KG1 (cell line): Measurements from ENCODE around the gene PROS1.
"Not testable (repeated sequence)": the region's sequence is repeated elsewhere in the genome, so short reads cannot be mapped to it uniquely, and the experiment has no call there.

Source experiments
- DNase-seq: peaks from one replicate; lab custom pipeline; 2025; lab: John Stamatoyannopoulos, UW

Gene PROS1

DNA sequence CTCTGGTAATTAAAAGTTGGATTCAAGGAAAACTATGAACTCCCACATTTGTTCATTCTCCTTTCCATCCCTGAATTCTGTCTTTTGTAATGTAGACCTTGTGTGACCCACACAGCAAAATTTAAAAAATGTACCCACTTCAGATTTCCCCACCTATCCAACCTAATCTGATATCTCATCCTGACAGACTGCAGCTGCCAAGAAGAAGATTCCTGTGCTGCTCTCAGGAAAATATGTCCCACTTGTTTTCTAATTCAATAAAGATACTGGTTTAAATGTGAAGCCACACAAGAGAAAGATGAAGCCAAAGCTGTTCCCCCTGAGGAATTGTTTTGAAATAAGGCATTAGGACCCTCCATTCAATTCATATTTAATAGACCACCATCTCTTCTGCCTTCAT is 100.3 kb downstream of the PROS1 start:
- not testable (repeated sequence) for DNase-seq

DNA sequence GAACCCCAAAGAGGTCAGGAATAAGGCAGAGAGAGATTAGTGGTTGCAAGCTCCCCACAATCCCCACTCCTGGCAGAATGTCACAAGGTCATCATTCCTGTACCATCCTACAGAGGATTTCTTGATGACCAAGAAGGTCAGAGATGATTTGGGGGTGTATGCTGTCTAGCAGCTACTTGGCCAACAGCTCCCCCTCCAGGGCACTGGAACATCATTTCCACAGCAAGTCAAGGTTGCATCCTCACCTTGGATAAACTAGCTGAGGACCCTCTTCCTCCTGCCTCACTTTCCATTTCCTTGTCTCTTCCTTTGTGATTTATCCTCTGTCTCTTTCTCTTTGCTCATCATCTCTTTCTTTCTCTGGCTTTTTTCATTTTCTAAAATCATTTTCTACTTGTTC is 106.3 kb downstream of the PROS1 start:
- DNase-seq = no peak

- no peak for DNase-seq
Measured at GRCh38 chr3:93861017-93861416, 112.7 kb downstream of the PROS1 start.

GRCh38 chr3:93855401-93855800 is 118.3 kb downstream of the PROS1 start:
- no peak for DNase-seq

- DNase-seq = not testable (repeated sequence)
Measured at GRCh38 chr3:93852228-93852627, 121.5 kb downstream of the PROS1 start.

DNA sequence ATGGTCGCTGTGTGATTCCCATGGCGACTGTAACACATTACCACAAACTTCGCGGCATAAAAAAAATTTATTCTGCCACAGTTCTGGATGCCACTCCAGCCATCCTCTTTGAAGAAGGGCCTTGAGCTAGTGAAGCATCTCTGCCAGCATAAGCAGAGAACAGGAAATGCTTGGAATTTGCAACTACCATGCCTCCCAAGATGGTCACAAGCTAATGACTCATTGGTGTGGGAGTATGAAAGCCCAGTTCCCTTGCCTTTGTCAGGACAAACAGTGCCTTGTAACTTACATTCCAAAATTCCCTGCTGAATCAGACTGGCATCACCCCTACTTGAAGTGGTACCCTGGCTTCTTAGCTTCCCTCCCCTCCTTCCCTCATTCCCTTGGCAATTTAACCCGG is 129.7 kb downstream of the PROS1 start:
- no peak for DNase-seq

DNA sequence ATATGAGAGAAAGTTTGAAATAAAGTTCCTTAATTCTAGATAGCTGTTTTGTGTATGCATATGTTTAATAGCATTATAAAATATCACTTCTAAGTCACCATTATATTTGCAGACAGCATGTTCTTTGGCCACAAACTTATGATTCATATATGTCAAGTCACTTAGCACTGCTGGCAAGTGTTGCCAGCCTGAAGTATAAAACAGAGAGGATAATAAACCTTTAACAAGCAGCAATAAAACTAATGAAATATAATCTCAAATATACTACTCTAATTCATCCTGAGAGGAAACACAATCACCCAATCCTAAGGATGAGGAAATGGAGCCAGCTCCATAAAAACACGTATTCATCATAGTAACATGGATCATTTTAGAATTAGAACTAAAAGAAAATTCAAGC is 134.5 kb downstream of the PROS1 start:
- not testable (repeated sequence) for DNase-seq
